ENCODE results near the gene CORO2B. TPM values are rescaled to one million over a fixed set of nuclear protein-coding genes. Genes with fewer than 3 reads are reported as not detected.
A peak's percentile ranks its signal among the peaks of the same experiment; 100 is the strongest.

Gene CORO2B
- total and polyA plus RNA-seq, 4 donors, result 1.8 to 9.2 (median 5.0) TPM

- H3K9me3 ChIP-seq (ENCODE audit: control insufficient read depth, low read length), result no peaks in the 10 kb centered on the region
- ATAC-seq (ENCODE audit: low FRiP score) (peak; percentile 61), DNase-seq (peak in 1 of 2 donors; percentile 76)
- WGBS, 2 donors, result 18 to 23% methylated on average over 15 of the region's 15 CpGs
- no peaks in the 10 kb centered on the region for H3K4me1 ChIP-seq (ENCODE audit: control insufficient read depth in 1 of 2, insufficient read depth in 2 of 2, low read length in 2 of 2)
- no peaks in the 10 kb centered on the region for H3K36me3 ChIP-seq (ENCODE audit: control insufficient read depth in 1 of 2, insufficient read depth in 2 of 2, low read length in 1 of 2)
- no peak overlapping the region for H3K4me3 ChIP-seq (ENCODE audit: low read length in 2 of 2)
- H3K27ac ChIP-seq (ENCODE audit: low read depth in 1 of 2, low read length in 2 of 2), result peak overlapping the region; percentile 6 to 47
- no peaks in the 10 kb centered on the region for H3K27me3 ChIP-seq (ENCODE audit: control insufficient read depth in 1 of 2, insufficient read depth in 2 of 2, low read length in 1 of 2)
- intact Hi-C loops (cut with DNase I), result no loop called here
These were observed 11.3 kb downstream of the CORO2B start for GRCh38 chr15:68589783-68590710.

GRCh38 chr15:68590721-68591389 lies 12.1 kb downstream of the CORO2B start:
- 71 to 73% methylated on average over 9 of the region's 9 CpGs for WGBS, 2 donors
- H3K27me3 ChIP-seq (ENCODE audit: control insufficient read depth in 1 of 2, insufficient read depth in 2 of 2, low read length in 1 of 2), result no peaks in the 10 kb centered on the region
- no peaks in the 10 kb centered on the region for H3K4me1 ChIP-seq (ENCODE audit: control insufficient read depth in 1 of 2, insufficient read depth in 2 of 2, low read length in 2 of 2)
- no peaks in the 10 kb centered on the region for H3K36me3 ChIP-seq (ENCODE audit: control insufficient read depth in 1 of 2, insufficient read depth in 2 of 2, low read length in 1 of 2)
- ATAC-seq (ENCODE audit: low FRiP score) (no peak), DNase-seq (peak in 1 of 2 donors; percentile 70)
- no peaks in the 10 kb centered on the region for H3K9me3 ChIP-seq (ENCODE audit: control insufficient read depth, low read length)
- intact Hi-C loops (cut with DNase I), result no loop called here
- H3K4me3 ChIP-seq (ENCODE audit: low read length in 2 of 2), result no peak overlapping the region
- no peak overlapping the region for H3K27ac ChIP-seq (ENCODE audit: low read depth in 1 of 2, low read length in 2 of 2)

GRCh38 chr15:68592054-68592453 lies 13.3 kb downstream of the CORO2B start:
- no peak for ATAC-seq (ENCODE audit: low FRiP score)

GRCh38 chr15:68592544-68592943 lies 13.8 kb downstream of the CORO2B start:
- DNase-seq, result no peak
- Histone ChIP-seq H3K27me3 (ENCODE audit: control insufficient read depth in 1 of 2, insufficient read depth in 2 of 2, low read length in 1 of 2) (no peaks in the 10 kb centered on the region), H3K27ac (ENCODE audit: low read depth in 1 of 2, low read length in 2 of 2) (no peak overlapping the region), H3K4me1 (ENCODE audit: control insufficient read depth in 1 of 2, insufficient read depth in 2 of 2, low read length in 2 of 2) (no peaks in the 10 kb centered on the region), H3K9me3 (ENCODE audit: control insufficient read depth, low read length) (no peaks in the 10 kb centered on the region), H3K4me3 (ENCODE audit: low read length in 2 of 2) (no peak overlapping the region), H3K36me3 (ENCODE audit: control insufficient read depth in 1 of 2, insufficient read depth in 2 of 2, low read length in 1 of 2) (no peaks in the 10 kb centered on the region)
- intact Hi-C loops (cut with DNase I), result no loop called here
- WGBS, 2 donors, result 96 to 97% methylated on average over 3 of the region's 3 CpGs
- no peak for ATAC-seq (ENCODE audit: low FRiP score)

More at GRCh38 chr15:68592054-68592453, 13.3 kb downstream of the CORO2B start:
- Histone ChIP-seq H3K4me3 (ENCODE audit: low read length in 2 of 2) (no peak overlapping the region), H3K36me3 (ENCODE audit: control insufficient read depth in 1 of 2, insufficient read depth in 2 of 2, low read length in 1 of 2) (no peaks in the 10 kb centered on the region), H3K4me1 (ENCODE audit: control insufficient read depth in 1 of 2, insufficient read depth in 2 of 2, low read length in 2 of 2) (no peaks in the 10 kb centered on the region), H3K9me3 (ENCODE audit: control insufficient read depth, low read length) (no peaks in the 10 kb centered on the region), H3K27ac (ENCODE audit: low read depth in 1 of 2, low read length in 2 of 2) (no peak overlapping the region), H3K27me3 (ENCODE audit: control insufficient read depth in 1 of 2, insufficient read depth in 2 of 2, low read length in 1 of 2) (no peaks in the 10 kb centered on the region)
- peak in 1 of 2 donors; percentile 41 for DNase-seq
- WGBS, 2 donors, result 98 to 99% methylated on average over 4 of the region's 4 CpGs
- intact Hi-C loops (cut with DNase I), result no loop called here

GRCh38 chr15:68593341-68593740 lies 14.5 kb downstream of the CORO2B start:
- WGBS, 2 donors, result 87 to 96% methylated on average over 1 of the region's 1 CpG
- intact Hi-C loops (cut with DNase I), result no loop called here
- no peak for DNase-seq
- Histone ChIP-seq H3K36me3 (ENCODE audit: control insufficient read depth in 1 of 2, insufficient read depth in 2 of 2, low read length in 1 of 2) (no peaks in the 10 kb centered on the region), H3K27me3 (ENCODE audit: control insufficient read depth in 1 of 2, insufficient read depth in 2 of 2, low read length in 1 of 2) (no peaks in the 10 kb centered on the region), H3K27ac (ENCODE audit: low read depth in 1 of 2, low read length in 2 of 2) (no peak overlapping the region), H3K9me3 (ENCODE audit: control insufficient read depth, low read length) (no peaks in the 10 kb centered on the region), H3K4me1 (ENCODE audit: control insufficient read depth in 1 of 2, insufficient read depth in 2 of 2, low read length in 2 of 2) (no peaks in the 10 kb centered on the region), H3K4me3 (ENCODE audit: low read length in 2 of 2) (no peak overlapping the region)
- ATAC-seq (ENCODE audit: low FRiP score), result no peak

- H3K4me1 ChIP-seq (ENCODE audit: control insufficient read depth in 1 of 2, insufficient read depth in 2 of 2, low read length in 2 of 2), result no peaks in the 10 kb centered on the region
- 87 to 93% methylated on average over 5 of the region's 5 CpGs for WGBS, 2 donors
- H3K27me3 ChIP-seq (ENCODE audit: control insufficient read depth in 1 of 2, insufficient read depth in 2 of 2, low read length in 1 of 2), result no peaks in the 10 kb centered on the region
- no peaks in the 10 kb centered on the region for H3K36me3 ChIP-seq (ENCODE audit: control insufficient read depth in 1 of 2, insufficient read depth in 2 of 2, low read length in 1 of 2)
- DNase-seq (peak in 1 of 2 donors; percentile 48), ATAC-seq (ENCODE audit: low FRiP score) (no peak)
- H3K4me3 ChIP-seq (ENCODE audit: low read length in 2 of 2), result no peak overlapping the region
- intact Hi-C loops (cut with DNase I), result no loop called here
- H3K9me3 ChIP-seq (ENCODE audit: control insufficient read depth, low read length), result no peaks in the 10 kb centered on the region
- H3K27ac ChIP-seq (ENCODE audit: low read depth in 1 of 2, low read length in 2 of 2), result no peak overlapping the region
These were observed 15.2 kb downstream of the CORO2B start for GRCh38 chr15:68593828-68594532.

GRCh38 chr15:68594533-68595259 lies 15.9 kb downstream of the CORO2B start:
- H3K27me3 ChIP-seq (ENCODE audit: control insufficient read depth in 1 of 2, insufficient read depth in 2 of 2, low read length in 1 of 2), result no peaks in the 10 kb centered on the region
- DNase-seq, result peak in 1 of 2 donors; percentile 23
- no peak overlapping the region for H3K27ac ChIP-seq (ENCODE audit: low read depth in 1 of 2, low read length in 2 of 2)
- no peaks in the 10 kb centered on the region for H3K4me1 ChIP-seq (ENCODE audit: control insufficient read depth in 1 of 2, insufficient read depth in 2 of 2, low read length in 2 of 2)
- intact Hi-C loops (cut with DNase I), result no loop called here
- no peaks in the 10 kb centered on the region for H3K36me3 ChIP-seq (ENCODE audit: control insufficient read depth in 1 of 2, insufficient read depth in 2 of 2, low read length in 1 of 2)
- H3K4me3 ChIP-seq (ENCODE audit: low read length in 2 of 2), result no peak overlapping the region
- H3K9me3 ChIP-seq (ENCODE audit: control insufficient read depth, low read length), result no peaks in the 10 kb centered on the region
- 84 to 85% methylated on average over 6 of the region's 6 CpGs for WGBS, 2 donors
- ATAC-seq (ENCODE audit: low FRiP score), result no peak

GRCh38 chr15:68595260-68595564 lies 16.4 kb downstream of the CORO2B start:
- ATAC-seq (ENCODE audit: low FRiP score) (no peak), DNase-seq (peak in 1 of 2 donors; percentile 5)
- no peaks in the 10 kb centered on the region for H3K36me3 ChIP-seq (ENCODE audit: control insufficient read depth in 1 of 2, insufficient read depth in 2 of 2, low read length in 1 of 2)
- H3K27ac ChIP-seq (ENCODE audit: low read depth in 1 of 2, low read length in 2 of 2), result no peak overlapping the region
- no peaks in the 10 kb centered on the region for H3K27me3 ChIP-seq (ENCODE audit: control insufficient read depth in 1 of 2, insufficient read depth in 2 of 2, low read length in 1 of 2)
- intact Hi-C loops (cut with DNase I), result no loop called here
- H3K4me1 ChIP-seq (ENCODE audit: control insufficient read depth in 1 of 2, insufficient read depth in 2 of 2, low read length in 2 of 2), result no peaks in the 10 kb centered on the region
- 95 to 100% methylated on average over 3 of the region's 3 CpGs for WGBS, 2 donors
- no peaks in the 10 kb centered on the region for H3K9me3 ChIP-seq (ENCODE audit: control insufficient read depth, low read length)
- H3K4me3 ChIP-seq (ENCODE audit: low read length in 2 of 2), result no peak overlapping the region
